Measurements from ENCODE around the gene SDCCAG8. TPM values are rescaled to one million over a fixed set of nuclear protein-coding genes. Genes with fewer than 3 reads are reported as not detected.

The SDCCAG8 gene
- total and polyA plus RNA-seq, 2 donors from 2014 or later = 29.6 to 53.2 TPM

- H3K27ac ChIP-seq (ENCODE audit: low read depth in 2 of 2, low read length in 2 of 2) = no peak overlapping the region
- DNase-seq = no peak
- H3K36me3 ChIP-seq (ENCODE audit: control insufficient read depth in 2 of 3, insufficient read depth in 3 of 3, low read length in 3 of 3) = no peaks in the 10 kb centered on the region
- H3K4me1 ChIP-seq (ENCODE audit: control insufficient read depth in 2 of 3, insufficient read depth in 2 of 3, low read depth in 1 of 3, low read length in 3 of 3) = no peaks in the 10 kb centered on the region
- no peak for FAIRE-seq
- H3K4me3 ChIP-seq (ENCODE audit: low read length in 3 of 3) = no peak overlapping the region
- H3K9ac ChIP-seq (ENCODE audit: low read length in 3 of 3) = no peak overlapping the region
- intact Hi-C loops (cut with DNase I) = no loop called here
- H3K27me3 ChIP-seq (ENCODE audit: control insufficient read depth, insufficient read depth, low read length) = no peaks in the 10 kb centered on the region
- no peaks in the 10 kb centered on the region for H3K9me3 ChIP-seq (ENCODE audit: control insufficient read depth in 2 of 3, insufficient read depth in 1 of 3, low read length in 3 of 3)
- no peak for TF ChIP-seq CTCF (IDR thresholded peaks at IDR 0.05; ENCODE audit: borderline replicate concordance, extremely low read depth, insufficient read depth)
These were observed 219.1 kb downstream of the SDCCAG8 start for GRCh38 chr1:243474906-243475305.

GRCh38 chr1:243475966-243476365 lies 220.1 kb downstream of the SDCCAG8 start:
- no peak for TF ChIP-seq CTCF (IDR thresholded peaks at IDR 0.05; ENCODE audit: borderline replicate concordance, extremely low read depth, insufficient read depth)
- H3K4me1 ChIP-seq (ENCODE audit: control insufficient read depth in 2 of 3, insufficient read depth in 2 of 3, low read depth in 1 of 3, low read length in 3 of 3) = no peaks in the 10 kb centered on the region
- no peak overlapping the region for H3K27ac ChIP-seq (ENCODE audit: low read depth in 2 of 2, low read length in 2 of 2)
- DNase-seq (peak in 4 of 5 donors; percentile 59 to 74 (median 62)), FAIRE-seq (no peak)
- no peak overlapping the region for H3K4me3 ChIP-seq (ENCODE audit: low read length in 3 of 3)
- H3K9me3 ChIP-seq (ENCODE audit: control insufficient read depth in 2 of 3, insufficient read depth in 1 of 3, low read length in 3 of 3) = no peaks in the 10 kb centered on the region
- H3K9ac ChIP-seq (ENCODE audit: low read length in 3 of 3) = no peak overlapping the region
- no peaks in the 10 kb centered on the region for H3K36me3 ChIP-seq (ENCODE audit: control insufficient read depth in 2 of 3, insufficient read depth in 3 of 3, low read length in 3 of 3)
- H3K27me3 ChIP-seq (ENCODE audit: control insufficient read depth, insufficient read depth, low read length) = no peaks in the 10 kb centered on the region
- intact Hi-C loops (cut with DNase I) = no loop called here

- FAIRE-seq = no peak
These were observed 222.0 kb downstream of the SDCCAG8 start for GRCh38 chr1:243477731-243478290.

More at GRCh38 chr1:243477731-243478290, 222.0 kb downstream of the SDCCAG8 start:
- TF ChIP-seq CTCF (IDR thresholded peaks at IDR 0.05; ENCODE audit: borderline replicate concordance, extremely low read depth, insufficient read depth) = no peak
- H3K27me3 ChIP-seq (ENCODE audit: control insufficient read depth, insufficient read depth, low read length) = no peaks in the 10 kb centered on the region
- H3K4me1 ChIP-seq (ENCODE audit: control insufficient read depth in 2 of 3, insufficient read depth in 2 of 3, low read depth in 1 of 3, low read length in 3 of 3) = peaks cover 0 to 3% (median 0%) of the 10 kb centered on the region in 3 donors
- DNase-seq = no peak
- intact Hi-C loops (cut with DNase I) = no loop called here
- no peak overlapping the region for H3K9ac ChIP-seq (ENCODE audit: low read length in 3 of 3)
- no peak overlapping the region for H3K4me3 ChIP-seq (ENCODE audit: low read length in 3 of 3)
- no peaks in the 10 kb centered on the region for H3K36me3 ChIP-seq (ENCODE audit: control insufficient read depth in 2 of 3, insufficient read depth in 3 of 3, low read length in 3 of 3)
- no peaks in the 10 kb centered on the region for H3K9me3 ChIP-seq (ENCODE audit: control insufficient read depth in 2 of 3, insufficient read depth in 1 of 3, low read length in 3 of 3)
- H3K27ac ChIP-seq (ENCODE audit: low read depth in 2 of 2, low read length in 2 of 2) = no peak overlapping the region

Measured in kidney (tissue), 14 donors.